Hematopoietic multipotent progenitor cell treated with erythropoietin and hydrocortisone succinate and interleukin-3 and kit ligand, for 8 days (in vitro differentiated cells): ENCODE data around the gene PNMA1.

Experiments used
- DNase-seq: peaks from one replicate; pipeline ENCODE4 v3.0.0-alpha.2; 2015

Gene PNMA1

GRCh38 chr14:73736842-73737241 is 22.7 kb upstream of the PNMA1 start:
- no peak for DNase-seq

GRCh38 chr14:73732006-73732405 is 17.8 kb upstream of the PNMA1 start:
- DNase-seq = no peak

DNA sequence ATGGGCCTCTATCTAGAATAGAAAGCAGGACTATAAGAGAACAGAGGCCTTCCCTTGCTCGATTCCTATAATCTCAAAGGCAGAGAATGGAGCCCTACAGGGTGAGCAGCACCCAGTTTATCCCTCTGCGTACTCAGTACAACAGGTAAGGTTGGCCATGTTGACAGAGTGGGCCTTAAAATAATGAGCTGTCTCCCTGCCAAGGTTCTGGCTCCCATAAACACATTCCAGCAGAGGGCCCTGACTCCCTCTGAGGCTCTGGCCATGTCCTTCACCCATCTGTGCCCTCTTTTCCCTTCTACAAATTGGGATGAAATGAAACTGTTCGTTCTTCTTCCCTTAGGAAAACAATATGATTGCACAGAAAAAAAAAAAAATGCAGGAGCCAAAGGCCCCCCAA is 16.9 kb upstream of the PNMA1 start:
- DNase-seq = no peak

GRCh38 chr14:73729556-73730265 is 15.5 kb upstream of the PNMA1 start:
- no peak for DNase-seq

GRCh38 chr14:73728717-73729330 is 14.6 kb upstream of the PNMA1 start:
- DNase-seq = peak; percentile 90

- peak; percentile 56 for DNase-seq
Measured at GRCh38 chr14:73727166-73727565, 13.0 kb upstream of the PNMA1 start.

DNA sequence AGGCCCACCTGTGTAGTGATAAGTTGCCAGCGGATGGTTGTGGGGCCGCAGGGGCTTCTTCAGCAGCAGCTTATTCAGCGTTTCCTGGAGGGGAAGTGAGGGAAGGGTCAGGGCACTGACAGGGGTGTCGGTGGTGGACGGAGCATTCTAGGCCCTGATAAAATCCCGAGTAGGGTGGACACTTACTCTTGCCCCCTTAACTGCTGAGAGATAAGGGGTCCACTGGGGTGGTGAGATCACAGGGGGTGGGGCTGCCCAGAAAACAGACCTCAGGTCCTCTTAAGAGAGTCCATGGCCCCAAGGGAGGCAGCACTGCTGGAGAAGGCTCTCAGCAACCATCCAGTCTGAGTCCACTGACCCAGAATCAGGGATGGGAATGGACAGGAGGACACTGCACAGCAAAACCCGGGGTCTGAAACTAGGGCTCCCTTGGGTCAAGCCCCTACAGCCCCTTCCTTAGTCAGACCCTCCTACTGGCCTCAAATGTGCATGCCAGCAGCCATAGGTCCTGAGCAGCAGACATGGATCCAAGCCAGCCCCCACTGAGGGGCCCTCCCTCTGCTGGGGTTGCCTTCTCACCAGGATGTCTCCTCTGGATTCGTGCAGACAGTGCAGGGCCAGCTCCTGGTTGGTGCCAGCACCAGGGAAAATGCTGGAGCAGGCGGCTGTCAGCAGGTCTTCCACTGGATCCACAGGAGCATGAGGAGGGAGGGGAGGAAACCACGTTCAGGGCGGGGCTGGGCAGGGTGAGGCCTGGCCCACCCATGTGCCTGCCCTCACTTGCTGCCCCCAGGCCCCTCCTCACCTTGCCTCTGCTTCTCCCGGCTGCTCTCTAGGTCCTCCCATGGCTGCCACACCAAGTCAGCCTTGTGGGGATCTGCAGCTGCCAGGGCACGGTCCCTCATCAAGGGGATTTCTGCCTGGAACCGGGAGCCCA is 12.1 kb upstream of the PNMA1 start:
- DNase-seq = peak; percentile 29

- peak; percentile 88 for DNase-seq
Measured at GRCh38 chr14:73725116-73726024, 11.2 kb upstream of the PNMA1 start.

GRCh38 chr14:73724696-73725095 is 10.5 kb upstream of the PNMA1 start:
- DNase-seq = no peak

DNA sequence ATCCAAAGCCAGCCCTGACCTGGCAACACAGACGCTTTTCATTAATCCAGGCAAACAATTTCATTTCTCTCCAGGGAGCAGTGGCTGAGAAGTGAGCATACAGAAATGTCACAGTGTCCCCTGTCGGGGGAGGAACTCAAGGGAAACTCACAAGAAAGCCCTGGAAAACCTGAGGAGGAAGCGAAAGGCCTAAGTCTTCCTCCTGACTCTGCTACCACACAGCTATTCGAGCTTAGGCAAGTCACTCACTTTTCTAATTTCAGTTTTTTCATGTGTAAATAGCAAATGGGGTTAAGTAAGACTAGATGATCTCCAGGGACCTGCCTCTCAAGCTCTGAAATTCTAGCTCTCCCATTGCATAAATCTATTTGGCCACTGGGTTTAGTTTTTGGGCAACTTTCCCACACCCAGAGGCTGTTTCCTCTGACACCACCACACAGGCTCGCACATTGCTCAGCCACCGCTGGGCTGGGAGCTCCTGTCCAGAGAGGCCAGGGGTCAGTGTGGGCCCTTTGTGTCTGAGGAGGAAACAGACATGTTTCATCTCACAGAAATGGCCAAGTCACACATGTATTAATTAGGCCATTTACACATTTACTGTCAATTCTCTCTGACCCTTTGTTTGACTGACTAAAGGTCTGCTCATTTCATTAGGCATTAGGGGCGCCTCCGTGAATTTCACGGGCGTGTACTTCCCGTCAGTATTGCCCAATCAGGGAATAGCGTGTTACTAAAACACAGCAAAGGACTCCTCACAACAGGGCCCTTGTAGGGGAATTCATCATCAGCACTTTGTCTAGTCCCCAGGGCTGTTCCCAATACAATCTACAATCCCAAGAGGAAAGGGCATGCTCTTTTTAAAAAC is 9.8 kb upstream of the PNMA1 start:
- peak; percentile 55 for DNase-seq

GRCh38 chr14:73723406-73723796 is 9.2 kb upstream of the PNMA1 start:
- peak; percentile 52 for DNase-seq

DNA sequence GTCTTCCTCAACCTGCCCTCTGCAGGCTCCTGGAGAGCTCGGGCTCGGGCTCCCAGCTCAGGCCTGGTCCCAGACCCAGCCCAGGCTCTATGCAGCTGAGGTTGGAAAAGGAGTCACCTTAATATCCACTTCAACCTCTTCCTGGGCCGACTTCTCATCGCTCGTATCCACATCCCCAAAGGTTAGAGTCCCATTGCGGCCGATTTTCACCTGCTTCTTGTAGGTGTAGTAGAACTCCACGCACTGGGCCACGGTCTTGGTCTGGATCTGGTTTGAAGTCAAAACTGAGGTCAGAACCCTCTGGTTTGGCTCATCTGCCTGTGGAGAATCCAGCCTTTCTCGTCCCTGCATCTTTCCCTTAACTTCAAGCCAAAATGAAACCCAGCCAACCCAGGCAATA is 8.4 kb upstream of the PNMA1 start:
- no peak for DNase-seq

DNA sequence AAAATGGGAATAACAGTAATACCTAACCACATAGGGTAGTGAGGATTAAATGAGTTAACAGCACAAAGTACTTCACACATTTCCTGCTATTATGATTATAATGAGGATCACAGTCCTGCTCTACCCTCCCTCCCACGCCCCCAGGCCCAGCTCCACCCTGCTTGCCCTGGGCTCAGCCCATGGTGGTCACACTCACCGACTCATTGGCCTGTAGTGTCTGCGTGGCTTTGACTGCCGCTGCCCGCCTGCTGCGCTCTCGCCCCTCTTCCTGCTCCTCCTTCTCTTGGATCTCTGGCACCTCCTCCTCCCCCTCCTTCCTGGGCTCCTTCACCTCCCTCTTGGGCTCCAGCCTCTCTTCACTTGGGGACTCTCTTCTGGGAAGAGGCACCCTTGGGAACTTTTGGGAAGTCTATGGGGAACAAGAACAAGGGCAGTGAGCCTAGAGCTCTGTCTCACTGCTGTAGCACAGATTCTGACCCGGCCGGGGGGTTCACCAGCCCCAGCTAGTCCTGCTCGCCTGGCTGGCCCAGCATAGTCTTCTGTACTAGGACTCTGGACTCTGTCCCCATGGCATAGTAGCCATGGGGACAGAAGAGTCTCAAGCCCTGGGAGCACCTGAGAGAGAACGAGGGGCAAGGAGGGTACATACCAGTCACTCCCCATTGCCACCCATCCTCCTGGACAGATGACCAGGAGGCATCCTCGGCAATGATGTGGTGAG is 7.1 kb upstream of the PNMA1 start:
- DNase-seq = no peak

DNA sequence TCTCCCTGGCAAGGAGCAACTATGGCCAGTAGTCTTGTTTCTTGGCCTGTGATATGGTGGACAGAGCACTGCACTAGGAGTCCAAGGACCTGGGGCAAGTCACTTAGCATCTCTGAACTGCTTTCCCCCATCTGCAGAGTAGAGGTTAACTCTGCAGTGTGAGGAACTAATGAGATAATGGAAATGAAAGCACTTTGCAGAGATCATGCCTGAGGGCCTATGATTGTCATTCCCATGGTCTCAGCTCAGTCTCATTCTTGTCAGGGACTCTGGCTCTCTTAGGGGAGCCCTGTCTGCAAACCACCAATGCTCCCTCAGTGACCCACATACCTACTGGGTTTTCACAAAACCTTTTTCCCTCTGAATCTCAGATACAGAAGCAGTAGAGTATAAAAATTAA is 6.5 kb upstream of the PNMA1 start:
- DNase-seq = no peak

DNA sequence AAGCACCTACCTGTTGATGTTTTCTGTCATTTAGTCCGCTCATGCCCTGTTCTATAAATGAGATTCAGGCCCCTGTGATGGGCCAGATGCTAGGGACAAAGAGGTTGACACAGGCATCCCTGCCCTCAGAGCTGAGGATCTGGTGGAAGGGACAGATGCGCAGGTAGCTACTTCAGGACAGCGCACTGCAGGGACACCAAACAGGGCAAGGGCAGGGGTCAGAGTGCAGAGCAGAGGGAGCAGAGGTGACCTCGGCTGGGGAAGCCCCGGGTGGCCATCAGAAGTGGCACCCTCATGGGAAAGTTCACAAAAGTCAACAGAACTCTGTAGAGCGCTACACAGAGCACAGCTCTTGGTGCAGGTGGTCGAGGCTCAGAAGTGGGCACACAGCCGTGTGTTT is 5.6 kb upstream of the PNMA1 start:
- no peak for DNase-seq

DNA sequence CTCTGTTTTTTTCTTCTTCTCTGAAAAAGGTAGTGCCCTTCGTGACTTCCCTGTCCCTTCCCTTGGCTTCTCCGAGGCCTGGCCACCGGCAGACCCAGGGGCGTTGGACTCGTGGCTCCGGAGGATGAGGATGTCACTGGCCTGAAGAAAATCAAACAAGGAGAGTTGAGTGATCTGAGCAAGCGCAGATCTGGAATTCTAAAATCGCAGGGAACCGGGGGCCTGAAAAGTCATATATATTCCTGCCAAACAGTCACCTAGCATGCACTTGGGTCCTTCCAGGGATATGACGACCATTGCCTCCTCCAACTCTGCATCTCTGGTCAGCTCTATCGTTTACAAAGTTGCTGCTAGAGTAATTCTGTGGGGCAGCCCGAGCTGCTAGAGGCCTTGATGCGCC is 5.2 kb upstream of the PNMA1 start:
- no peak for DNase-seq

DNA sequence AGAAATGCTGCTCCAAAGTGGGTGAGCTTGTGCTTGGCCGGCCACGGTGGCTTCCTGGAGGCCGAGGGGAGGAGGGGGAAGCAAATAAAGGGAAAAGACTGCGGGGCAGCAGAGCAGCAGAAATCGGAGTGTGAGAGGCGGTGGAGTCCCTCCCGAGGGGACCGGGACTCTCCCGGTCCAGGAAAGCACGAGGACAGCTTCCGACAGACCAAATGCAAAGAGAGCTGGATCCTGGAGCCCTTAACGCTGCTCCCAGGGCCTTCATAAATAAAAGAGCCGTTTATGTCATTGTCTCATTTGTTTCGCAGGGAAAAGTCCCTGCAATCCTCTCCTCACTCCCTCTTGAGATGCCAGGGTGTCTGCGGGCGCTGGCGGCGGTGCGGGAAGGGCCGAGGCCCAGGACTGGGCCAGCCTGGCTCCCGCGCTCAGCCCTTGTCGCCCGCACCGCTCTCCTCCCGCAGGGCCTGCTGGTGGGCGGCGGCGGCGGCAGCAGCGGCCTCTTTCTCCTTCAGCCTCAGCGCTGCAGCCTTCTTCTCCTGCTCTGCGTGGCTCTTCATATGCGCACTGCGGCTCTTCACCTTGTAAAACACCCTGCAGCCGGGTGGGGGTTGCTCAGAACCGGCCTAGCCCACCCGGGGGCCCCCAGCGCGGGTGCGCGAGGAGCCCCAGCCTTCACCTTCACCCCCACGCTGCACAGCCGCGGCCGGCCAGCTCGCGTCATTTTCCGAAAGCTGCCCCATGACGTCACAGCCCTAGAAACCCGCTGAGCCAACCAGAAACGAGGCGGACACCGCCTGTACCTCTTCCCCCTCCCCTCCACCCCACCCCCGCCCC is 4.5 kb upstream of the PNMA1 start:
- DNase-seq = no peak

GRCh38 chr14:73717711-73718417 is 3.7 kb upstream of the PNMA1 start:
- no peak for DNase-seq

- DNase-seq = no peak
Measured at GRCh38 chr14:73717266-73717665, 3.1 kb upstream of the PNMA1 start.
